ENCODE measurements around the gene DZIP1L. TPM values are rescaled to one million over a fixed set of nuclear protein-coding genes. Genes with fewer than 3 reads are reported as not detected.

Gene DZIP1L
- total RNA-seq, 2 donors from 2014 or later, result 10.2 to 18.7 TPM

- no peaks in the 10 kb centered on the region for H3K9me3 ChIP-seq
- H3K4me1 ChIP-seq (replicated peaks), result no peaks in the 10 kb centered on the region
- no peak overlapping the region for H3K4me3 ChIP-seq
- no peak for DNase-seq (ENCODE audit: low spot score)
- no peaks in the 10 kb centered on the region for H3K36me3 ChIP-seq
- TF ChIP-seq CTCF (IDR thresholded peaks at IDR 0.05) (no peak), POLR2A (IDR thresholded peaks at IDR 0.05) (no peak), POLR2AphosphoS5 (IDR thresholded peaks at IDR 0.05) (no peak)
- intact Hi-C loops (cut with DNase I), result no loop called here
- WGBS, result 43% methylated on average over 4 of the region's 4 CpGs
- H3K27me3 ChIP-seq (replicated peaks; ENCODE audit: insufficient read depth), result no peaks in the 10 kb centered on the region
- no peak overlapping the region for H3K27ac ChIP-seq
Observed at GRCh38 chr3:138012526-138012925, 102.9 kb downstream of the DZIP1L start.

Other genes starting within 250 kb of the DZIP1L start
- under 1 TPM in 1 of 2 donors, not detected in 1; 0.57 TPM for gene CLDN18, start 105.4 kb downstream of the DZIP1L start, total RNA-seq
- not detected for gene A4GNT, start 16.8 kb upstream of the DZIP1L start, total RNA-seq
- gene DBR1, start 59.3 kb upstream of the DZIP1L start, total RNA-seq, result 10 to 100 TPM in 1 of 2 donors, 1 to 10 TPM in 1; 9.1 to 15.8 TPM
- gene ARMC8, start 71.7 kb upstream of the DZIP1L start, total RNA-seq, result 10 to 100 TPM; 34.8 to 44.0 TPM
- gene NME9, start 214.2 kb upstream of the DZIP1L start, total RNA-seq, result 1 to 10 TPM in 1 of 2 donors, not detected in 1; 3.2 TPM
- gene MRAS, start 233.0 kb upstream of the DZIP1L start, total RNA-seq, result 10 to 100 TPM in 1 of 2 donors, 1 to 10 TPM in 1; 8.7 to 25.3 TPM

Measured in prostate gland (tissue), 2 donors.